Fibroblast of lung (primary cell): ENCODE results near the gene ATP8A2. TPM values are rescaled to one million over a fixed set of nuclear protein-coding genes. Genes with fewer than 3 reads are reported as not detected.

Source experiments
- DNase-seq, 2 donors: peaks; one replicate each; pipeline versions ENCODE4 v3.0.0 to v3.0.0-alpha.2; 2010; ENCODE audit warnings: low read depth in 2 of 2
- H2AFZ ChIP-seq: 2 replicates; pipeline ENCODE4 v1.5.1; 2012; ENCODE audit warnings: low read length, control low read depth, inconsistent platforms
- H3K27ac ChIP-seq: 2 replicates; pipeline ENCODE4 v1.5.1; 2011; ENCODE audit warnings: low read length, control low read depth; ENCODE audit not compliant: insufficient read depth
- H3K27me3 ChIP-seq: 2 replicates; pipeline ENCODE4 v1.5.1; 2011; ENCODE audit warnings: mild to moderate bottlenecking, low read length; ENCODE audit not compliant: control insufficient read depth, insufficient read depth
- H3K36me3 ChIP-seq: 2 replicates; pipeline ENCODE4 v1.5.1; 2011; ENCODE audit warnings: low read length; ENCODE audit not compliant: control insufficient read depth, insufficient read depth
- H3K4me1 ChIP-seq: 2 replicates; pipeline ENCODE4 v1.5.1; 2011; ENCODE audit warnings: low read length; ENCODE audit not compliant: control insufficient read depth, insufficient read depth; ENCODE audit errors: extremely low read depth
- H3K4me2 ChIP-seq: 2 replicates; pipeline ENCODE4 v1.5.1; 2011; ENCODE audit warnings: low read length, control low read depth; ENCODE audit not compliant: insufficient read depth; ENCODE audit errors: extremely low read depth
- H3K4me3 ChIP-seq, 4 experiments: fragments of 200-600 bp in 1 of 4; sonication (generic) in 1 of 4; replicated peaks in 1 of 4; 2 replicates each; pipeline ENCODE4 v1.5.1; 2011 to 2016; ENCODE audit warnings: low read length in 4 of 4, low read depth in 3 of 4, mild to moderate bottlenecking in 3 of 4, control low read depth in 2 of 4, inconsistent platforms in 1 of 4, mixed read lengths in 1 of 4; ENCODE audit not compliant: insufficient read depth in 1 of 4; ENCODE audit errors: control extremely low read depth in 1 of 4
- H3K79me2 ChIP-seq: 2 replicates; pipeline ENCODE4 v1.5.1; 2012; ENCODE audit warnings: mild to moderate bottlenecking, low read length, inconsistent platforms; ENCODE audit not compliant: control insufficient read depth, insufficient read depth
- H3K9ac ChIP-seq: 2 replicates; pipeline ENCODE4 v1.5.1; 2011; ENCODE audit warnings: mild to moderate bottlenecking, low read length, control low read depth; ENCODE audit not compliant: insufficient read depth
- H3K9me3 ChIP-seq: 2 replicates; pipeline ENCODE4 v1.5.1; 2012; ENCODE audit warnings: low read depth, low read length; ENCODE audit not compliant: control insufficient read depth, insufficient read depth
- H4K20me1 ChIP-seq: 2 replicates; pipeline ENCODE4 v1.5.1; 2011; ENCODE audit warnings: low read length; ENCODE audit not compliant: control insufficient read depth, insufficient read depth; ENCODE audit errors: extremely low read depth
- CTCF ChIP-seq, 2 donors: IDR thresholded peaks in 1 of 2; conservative IDR thresholded peaks in 1 of 2; 1 replicate in 1 of 2; 2 replicates in 1 of 2; pipeline ENCODE4 v1.5.1; 2011 to 2012; ENCODE audit warnings: low read length in 2 of 2, control low read depth in 1 of 2, inconsistent platforms in 1 of 2, low read depth in 1 of 2, mild to moderate bottlenecking in 1 of 2
- EZH2 ChIP-seq: IDR thresholded peaks from 2 replicates; pipeline ENCODE4 v1.5.1; 2012; ENCODE audit warnings: low read length, control low read depth, mild to moderate bottlenecking; ENCODE audit errors: missing control alignments
- polyA plus RNA-seq, 2 donors: library from polyadenylated mRNA; depleted of rRNA in 1 of 2; stranded (reverse) in 1 of 2; unstranded in 1 of 2; fragments of >200 nt; gene quantifications; 2 replicates each; pipeline ENCODE4 v1.2.1, GENCODE V29; 2011 to 2012; ENCODE audit warnings: missing spikeins in 1 of 2
- total RNA-seq: library from RNA; depleted of rRNA; stranded (reverse); fragments of >200 nt; gene quantifications from 2 replicates; pipeline ENCODE4 v1.2.1, GENCODE V29; 2014

Gene ATP8A2
- total and polyA plus RNA-seq, 2 donors (not counting 1 experiment from before 2014, with no cell fraction given), result under 0.01 to 0.01 TPM

- TF ChIP-seq CTCF (conservative IDR thresholded peaks at IDR 0.05 in 1 of 2, IDR thresholded peaks at IDR 0.05 in 1 of 2; ENCODE audit: low read depth in 1 of 2, low read length in 2 of 2), result no peak
- no peak for TF ChIP-seq EZH2
- peak; percentile 17 to 68 for DNase-seq
- Histone ChIP-seq H2AFZ (no peak overlapping the region), H3K27ac (no peak overlapping the region), H3K4me2 (no peak overlapping the region), H4K20me1 (no peaks in the 10 kb centered on the region), H3K9me3 (no peaks in the 10 kb centered on the region), H3K27me3 (no peaks in the 10 kb centered on the region), H3K9ac (no peak overlapping the region), H3K4me3 (no peak overlapping the region), H3K79me2 (peaks cover 2% of the 10 kb centered on the region), H3K36me3 (no peaks in the 10 kb centered on the region), H3K4me1 (no peaks in the 10 kb centered on the region)
Observed at GRCh38 chr13:25330541-25330940, 41.2 kb upstream of the ATP8A2 start.

- no peaks in the 10 kb centered on the region for H3K27me3 ChIP-seq
Observed at GRCh38 chr13:25335856-25336255, 35.9 kb upstream of the ATP8A2 start.

GRCh38 chr13:25345576-25345975, 26.2 kb upstream of the ATP8A2 start:
- Histone ChIP-seq H3K4me2 (no peak overlapping the region), H3K4me3 (no peak overlapping the region), H3K9ac (no peak overlapping the region), H3K4me1 (no peaks in the 10 kb centered on the region), H4K20me1 (no peaks in the 10 kb centered on the region), H3K79me2 (no peaks in the 10 kb centered on the region), H3K36me3 (no peaks in the 10 kb centered on the region), H3K27ac (no peak overlapping the region), H2AFZ (no peak overlapping the region), H3K27me3 (no peaks in the 10 kb centered on the region), H3K9me3 (no peaks in the 10 kb centered on the region)
- TF ChIP-seq CTCF (conservative IDR thresholded peaks at IDR 0.05 in 1 of 2, IDR thresholded peaks at IDR 0.05 in 1 of 2; ENCODE audit: low read depth in 1 of 2, low read length in 2 of 2), result no peak
- no peak for TF ChIP-seq EZH2
- DNase-seq, result no peak

More at GRCh38 chr13:25335856-25336255, 35.9 kb upstream of the ATP8A2 start:
- Histone ChIP-seq H3K27ac (no peak overlapping the region), H3K9me3 (no peaks in the 10 kb centered on the region), H3K79me2 (peaks cover 2% of the 10 kb centered on the region), H4K20me1 (no peaks in the 10 kb centered on the region), H3K9ac (no peak overlapping the region), H3K4me1 (no peaks in the 10 kb centered on the region), H3K4me2 (no peak overlapping the region), H3K36me3 (no peaks in the 10 kb centered on the region), H2AFZ (no peak overlapping the region), H3K4me3 (no peak overlapping the region)
- DNase-seq, result peak in 1 of 2 donors; percentile 19
- TF ChIP-seq CTCF (conservative IDR thresholded peaks at IDR 0.05 in 1 of 2, IDR thresholded peaks at IDR 0.05 in 1 of 2; ENCODE audit: low read depth in 1 of 2, low read length in 2 of 2) (no peak), EZH2 (no peak)
